Stimulated activated CD4-positive, alpha-beta T cell treated with anti-CD3 and anti-CD28 coated beads, TNF-alpha, amount 100 ng/mL, for 48 hours (primary cell): ENCODE data around the gene ETFBKMT.
"Not testable (repeated sequence)": the region's sequence is repeated elsewhere in the genome, so short reads cannot be mapped to it uniquely, and the experiment has no call there.

Experiments used
- DNase-seq, 3 donors: peaks; one replicate each; pipeline ENCODE4 v3.0.0-alpha.2; 2020; ENCODE audit warnings: low read depth in 3 of 3

The ETFBKMT gene

GRCh38 chr12:31655792-31656191 lies 3.7 kb upstream of the ETFBKMT start:
- DNase-seq = no peak

DNA sequence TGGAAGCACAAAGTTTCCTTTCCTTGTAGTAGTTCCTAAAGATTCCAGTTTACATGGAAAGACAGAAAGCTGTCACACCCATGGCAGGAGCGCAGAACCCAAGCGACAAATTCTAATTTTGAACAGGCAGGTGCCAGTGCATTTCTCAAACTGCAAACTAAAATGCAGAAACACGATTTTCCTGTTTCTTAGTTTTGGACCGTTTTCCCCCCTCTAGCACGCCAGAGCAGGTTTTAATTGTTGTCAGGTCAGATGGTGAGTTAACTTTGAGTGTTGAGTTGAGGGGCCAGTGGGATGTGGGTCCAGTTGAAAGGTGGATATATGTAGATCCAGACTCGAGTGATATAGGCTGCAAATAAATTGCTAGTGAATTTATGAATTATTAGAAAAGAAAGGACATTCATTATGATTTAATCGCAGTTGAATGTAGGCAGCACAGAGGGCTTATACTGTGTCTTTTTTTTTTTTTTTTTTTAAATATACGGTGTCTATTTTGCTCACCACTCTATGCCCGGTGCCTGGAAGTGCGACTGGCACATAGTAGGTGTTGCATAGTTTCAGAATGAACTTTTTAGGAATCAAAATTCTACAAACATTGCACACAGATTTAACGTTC lies 909 bp upstream of the ETFBKMT start:
- no peak for DNase-seq

- no peak for DNase-seq
These were observed 2.8 kb downstream of the ETFBKMT start for GRCh38 chr12:31662176-31662849.

DNA sequence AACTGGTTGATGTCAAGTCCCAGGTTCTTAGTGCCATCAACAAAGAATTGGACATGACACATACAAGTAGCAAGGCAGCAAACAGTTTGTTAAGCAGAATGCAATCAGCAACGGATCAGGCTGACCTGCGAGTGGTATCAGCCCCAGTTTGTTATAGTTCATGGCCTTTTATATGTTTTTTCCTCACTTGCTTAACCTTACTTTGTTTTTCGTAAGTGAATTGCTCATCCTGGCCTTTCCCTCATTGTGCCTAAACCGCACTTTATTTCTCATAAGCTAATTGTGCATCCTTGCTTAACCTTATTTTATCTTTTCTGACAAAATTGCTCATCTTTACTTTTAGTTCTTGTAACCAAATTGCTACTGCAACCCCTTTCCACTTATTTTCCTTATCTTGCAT lies 4.1 kb downstream of the ETFBKMT start:
- DNase-seq = no peak

GRCh38 chr12:31664038-31664437 lies 4.5 kb downstream of the ETFBKMT start:
- DNase-seq = no peak

- no peak for DNase-seq
These were observed 9.5 kb downstream of the ETFBKMT start for GRCh38 chr12:31669020-31669419.

DNA sequence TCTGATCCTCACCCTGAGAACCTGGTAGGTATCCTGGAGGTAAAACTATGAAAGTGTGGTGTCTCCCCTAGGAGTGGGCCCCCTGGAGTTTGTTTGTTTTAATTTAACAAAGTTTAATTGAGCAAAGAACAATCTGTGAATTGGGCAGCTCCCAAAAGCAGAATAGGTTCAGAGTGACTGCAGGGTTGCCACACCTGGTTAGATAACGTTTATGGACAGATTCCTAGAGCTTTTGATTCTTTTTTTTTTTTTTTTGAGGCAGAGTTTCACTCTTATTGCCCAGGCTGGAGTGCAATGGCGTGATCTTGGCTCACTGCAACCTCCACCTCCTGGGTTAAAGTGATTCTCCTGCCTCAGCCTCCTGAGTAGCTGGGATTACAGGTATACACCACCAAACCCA lies 10.1 kb downstream of the ETFBKMT start:
- not testable (repeated sequence) for DNase-seq

DNA sequence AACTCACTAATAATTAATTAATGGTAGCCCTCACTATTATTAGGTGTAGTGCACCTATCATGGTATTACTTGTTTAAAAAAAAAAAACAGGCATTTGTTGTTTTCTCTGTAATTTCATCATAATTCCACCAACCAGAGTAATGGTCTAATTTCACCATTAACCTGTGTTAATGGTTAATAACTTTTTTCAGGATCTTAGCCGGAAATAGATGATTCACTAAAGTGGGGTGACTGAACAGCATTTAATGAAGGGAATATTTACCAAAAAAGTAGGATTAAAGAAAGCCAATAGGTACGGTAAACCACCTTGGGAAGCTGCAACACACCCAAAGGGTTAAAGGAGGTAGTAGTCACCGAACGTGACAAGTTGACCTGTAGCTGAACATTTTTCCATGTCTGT lies 13.0 kb downstream of the ETFBKMT start:
- DNase-seq = no peak

DNA sequence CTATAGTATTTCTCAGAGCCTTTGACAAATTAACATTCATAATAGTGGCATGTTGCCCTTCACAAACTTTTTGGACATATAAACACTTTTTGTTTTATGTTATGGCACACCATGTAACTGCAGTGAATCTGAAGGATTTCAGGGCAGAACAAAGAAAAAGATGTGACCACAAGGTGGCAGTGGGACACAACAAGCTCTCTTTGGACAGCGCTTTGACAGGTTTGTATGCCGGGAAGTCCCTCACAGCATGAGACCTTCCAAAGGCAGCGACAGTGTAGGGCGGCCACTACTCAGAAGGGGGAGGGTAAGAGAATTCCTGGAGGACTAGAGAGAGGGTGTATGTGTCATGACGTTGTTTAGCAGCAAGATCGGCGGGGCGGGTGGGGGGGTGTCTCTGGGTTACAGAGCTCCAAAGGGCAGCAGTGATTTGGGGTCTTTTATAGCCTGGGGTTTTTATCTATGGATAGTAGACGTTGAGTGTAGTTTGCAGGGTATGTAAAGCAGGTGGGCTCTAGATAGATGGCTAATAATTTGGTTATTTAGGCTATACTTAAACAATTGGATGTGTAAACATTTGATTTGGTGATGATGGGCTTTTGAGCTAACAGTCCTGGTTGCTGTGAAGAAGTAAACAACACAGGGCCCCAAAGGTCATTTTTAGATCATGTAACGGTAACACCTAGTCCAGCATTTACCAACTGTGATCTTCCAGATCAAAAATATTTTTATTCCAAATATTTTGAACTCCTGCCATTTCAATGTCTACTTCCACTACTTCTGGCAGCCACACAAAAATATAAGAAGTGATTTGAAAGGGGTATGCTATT lies 22.9 kb downstream of the ETFBKMT start:
- peak; percentile 36 to 48 (median 41) for DNase-seq

GRCh38 chr12:31685801-31686200 lies 26.3 kb downstream of the ETFBKMT start:
- DNase-seq = no peak

DNA sequence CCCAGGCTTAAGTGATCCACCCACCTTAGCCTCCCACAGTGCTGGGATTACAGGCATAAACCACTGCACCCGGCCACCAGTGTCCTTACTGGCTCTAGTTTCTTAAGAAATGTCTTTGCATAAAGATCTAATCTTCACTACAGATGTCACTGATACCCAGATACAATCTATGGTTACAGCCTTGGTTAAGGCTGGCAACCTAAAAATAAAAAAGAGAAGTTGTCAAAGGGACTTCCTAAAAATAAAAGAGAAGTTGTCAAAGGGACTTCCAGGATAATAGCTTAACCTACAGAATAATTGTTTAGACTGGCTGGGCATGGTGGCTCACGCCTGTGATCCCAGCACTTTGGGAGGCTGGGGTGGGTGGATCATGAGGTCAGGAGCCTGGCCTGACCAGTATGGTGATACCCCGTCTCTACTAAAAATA lies 27.6 kb downstream of the ETFBKMT start:
- DNase-seq = no peak

DNA sequence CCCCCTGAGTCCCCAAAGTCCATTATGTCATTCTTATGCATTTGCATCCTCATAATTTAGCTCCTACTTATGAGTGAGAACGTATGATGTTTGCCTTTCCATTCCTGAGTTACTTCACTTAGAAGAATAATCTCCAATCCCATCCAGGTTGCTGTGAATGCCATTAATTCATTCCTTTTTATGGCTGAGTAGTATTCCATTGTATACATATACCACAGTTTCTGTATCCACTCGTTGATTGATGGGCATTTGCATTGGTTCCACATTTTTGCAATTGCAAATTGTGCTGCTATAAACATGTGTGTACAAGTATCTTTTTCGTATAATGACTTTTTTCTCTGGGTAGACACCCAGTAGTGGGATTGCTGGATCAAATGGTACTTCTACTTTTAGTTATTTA lies 30.4 kb downstream of the ETFBKMT start:
- DNase-seq = not testable (repeated sequence)

DNA sequence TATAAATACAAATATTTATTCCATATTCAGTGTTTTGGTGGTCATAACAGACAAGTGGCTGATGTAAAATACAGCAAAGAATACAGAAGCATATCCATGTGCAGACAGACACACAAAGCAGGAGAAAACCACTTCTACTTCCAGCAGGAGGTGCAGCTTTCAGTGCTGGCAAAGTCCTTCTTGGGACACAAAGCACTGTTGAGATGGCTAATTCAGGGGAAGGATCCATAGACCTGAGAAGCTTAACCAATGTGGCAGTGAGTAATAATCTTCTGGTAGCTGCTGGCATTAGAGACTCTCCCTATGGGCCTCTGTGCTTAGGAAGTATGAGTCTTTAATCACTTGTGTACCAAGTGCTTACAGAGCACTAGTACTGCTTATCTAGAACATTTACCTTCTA lies 42.6 kb downstream of the ETFBKMT start:
- no peak for DNase-seq

- DNase-seq = no peak
These were observed 46.1 kb downstream of the ETFBKMT start for GRCh38 chr12:31705621-31706020.

DNA sequence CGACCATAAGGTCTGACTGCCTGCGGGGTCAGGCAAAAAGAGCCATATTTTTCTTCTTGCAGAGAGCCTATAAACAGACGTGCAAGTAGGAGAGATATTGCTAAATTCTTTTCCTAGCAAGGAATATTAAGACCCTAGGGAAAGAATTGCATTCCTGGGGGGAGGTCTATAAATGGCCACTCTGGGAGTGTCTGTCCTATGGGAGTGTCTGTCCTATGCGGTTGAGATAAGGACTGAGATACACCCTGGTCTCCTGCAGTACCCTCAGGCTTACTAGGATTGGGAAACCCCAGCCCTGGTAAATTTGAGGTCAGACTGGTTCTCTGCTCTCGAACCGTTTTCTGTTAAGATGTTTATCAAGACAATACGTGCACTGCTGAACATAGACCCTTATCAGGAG lies 48.6 kb downstream of the ETFBKMT start:
- not testable (repeated sequence) for DNase-seq

DNA sequence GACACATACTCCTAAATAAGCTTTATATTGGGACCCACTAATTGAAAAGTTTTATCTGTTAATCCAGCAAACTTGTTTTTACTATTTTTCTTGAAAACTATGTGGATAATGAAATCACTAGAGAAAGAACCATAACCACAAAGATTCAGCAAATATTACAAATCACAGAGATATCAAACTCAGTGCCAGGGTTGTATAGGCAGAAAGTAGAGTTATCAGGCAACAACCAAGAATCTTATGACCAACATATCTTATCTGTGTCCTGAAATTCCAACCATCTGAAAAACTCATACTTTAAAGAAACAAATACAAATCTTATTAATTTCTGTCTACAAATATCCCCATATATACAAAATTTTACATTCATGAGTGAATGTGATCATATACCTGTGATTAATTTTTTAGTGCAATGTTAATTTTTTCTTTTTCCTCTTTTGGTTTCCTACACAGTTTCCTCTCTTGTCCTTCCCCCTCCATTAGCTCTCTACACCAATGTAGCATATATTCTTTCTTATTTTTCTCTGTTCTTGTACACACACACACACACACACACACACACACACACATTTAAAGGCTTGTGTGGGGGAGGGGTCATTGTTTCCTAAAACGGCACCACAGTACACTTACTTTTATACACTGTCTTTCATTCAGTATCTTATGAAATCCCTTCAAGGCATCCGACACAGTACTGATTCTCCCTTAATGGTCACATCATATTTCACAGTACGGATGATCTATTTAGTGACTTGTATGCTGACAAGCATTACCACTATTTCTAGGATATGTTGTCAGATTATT lies 50.7 kb downstream of the ETFBKMT start:
- DNase-seq = no peak

GRCh38 chr12:31712877-31713276 lies 53.4 kb downstream of the ETFBKMT start:
- DNase-seq = no peak

DNA sequence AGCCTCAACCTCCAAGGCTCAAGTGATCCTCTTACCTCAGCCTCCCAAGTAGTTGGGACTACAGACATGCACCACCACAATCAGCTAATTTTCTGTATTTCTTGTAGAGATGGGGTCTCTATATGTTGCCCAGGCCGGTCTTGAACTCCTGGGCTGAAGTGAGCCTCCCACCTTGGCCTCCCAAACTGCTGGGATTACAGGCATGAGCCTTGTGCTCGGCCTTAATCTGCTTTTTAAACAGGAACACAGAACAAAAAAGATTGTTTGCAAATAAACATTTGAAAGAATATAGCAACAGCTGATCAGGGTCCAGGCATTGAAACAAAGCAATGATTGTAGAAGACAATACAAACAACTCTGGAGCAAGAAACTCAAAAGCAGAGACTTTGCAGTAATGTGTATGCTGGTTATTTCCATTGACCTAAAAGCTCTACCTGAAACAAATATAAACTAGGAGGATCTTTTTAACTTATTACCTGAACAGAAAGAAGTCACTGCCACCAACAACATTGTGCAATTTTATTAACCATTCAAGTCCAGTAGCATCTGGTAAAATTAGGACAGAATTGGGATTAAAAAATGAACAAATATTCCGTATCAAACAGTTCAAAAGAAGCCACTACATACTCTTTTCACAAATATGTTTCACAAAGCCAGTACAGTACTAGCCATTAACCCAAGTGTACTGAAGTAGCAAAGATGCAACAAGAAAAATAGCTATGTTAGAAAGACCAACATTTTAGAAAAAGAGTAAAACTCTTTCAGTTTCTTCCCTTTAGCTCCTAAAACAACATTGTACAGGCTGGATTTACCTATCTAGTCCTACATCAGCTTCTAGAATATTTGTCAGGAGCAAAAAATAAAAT lies 55.2 kb downstream of the ETFBKMT start:
- DNase-seq = no peak

DNA sequence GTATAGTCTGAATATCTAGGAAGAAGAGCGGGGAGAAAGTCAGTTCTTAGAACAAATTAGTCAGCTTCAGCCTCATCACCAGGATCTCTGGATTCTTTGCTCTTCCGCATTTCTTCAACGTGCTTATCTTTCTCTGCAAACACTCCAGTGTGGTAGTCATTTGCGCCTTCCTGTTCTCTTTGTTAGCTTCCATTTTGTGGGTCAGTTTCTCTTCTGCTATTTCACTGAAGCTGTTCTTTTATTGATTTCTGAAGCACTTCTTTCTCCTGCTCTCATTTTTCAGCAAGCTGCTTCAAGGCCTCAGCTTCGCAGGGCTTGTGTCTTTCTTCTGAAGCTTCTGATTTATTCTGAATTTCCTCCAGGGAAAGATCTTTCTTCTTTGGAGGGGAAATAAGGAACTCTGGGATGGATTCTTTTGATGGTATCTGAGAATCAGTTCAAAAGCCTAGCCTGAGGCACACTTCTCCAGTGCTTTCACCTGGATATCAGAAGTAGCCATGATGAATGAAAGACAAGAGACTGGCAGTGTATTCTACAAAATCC lies 55.9 kb downstream of the ETFBKMT start:
- DNase-seq = no peak

DNA sequence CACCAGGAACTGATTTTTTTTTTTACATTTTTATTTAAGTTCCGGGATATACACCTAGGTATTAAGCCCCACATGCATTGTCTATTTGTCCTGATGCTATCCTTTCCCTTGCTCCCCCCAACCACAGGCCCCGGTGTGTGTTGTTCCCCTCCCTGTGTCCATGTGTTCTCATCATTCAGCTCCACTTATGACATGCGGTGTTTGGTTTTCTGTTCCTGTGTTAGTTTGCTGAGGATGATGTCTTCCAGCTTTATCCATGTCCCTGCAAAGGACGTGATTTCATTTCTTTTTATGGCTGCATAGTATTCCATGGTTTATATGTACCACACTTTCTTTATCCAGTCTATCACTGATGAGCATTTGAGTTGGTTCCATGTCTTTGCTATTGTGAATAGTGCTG lies 57.5 kb downstream of the ETFBKMT start:
- DNase-seq = not testable (repeated sequence)
